Lower leg skin (tissue), 4 donors: Measurements from ENCODE around the gene AGPAT2. TPM values are rescaled to one million over a fixed set of nuclear protein-coding genes. Genes with fewer than 3 reads are reported as not detected.

Source experiments
- DNase-seq, 2 donors: peaks; one replicate each; pipeline ENCODE4 v3.0.0-alpha.2; 2019; ENCODE audit warnings: low spot score in 2 of 2
- H3K4me3 ChIP-seq: fragments of 200-600 bp; sonication (generic); 2 replicates; pipeline ENCODE4 v1.5.1; 2017; ENCODE audit warnings: mild to moderate bottlenecking, low read depth; ENCODE audit not compliant: poor library complexity, severe bottlenecking
- POLR2A ChIP-seq, 2 donors: fragments of 450-650 bp; IDR thresholded peaks; one replicate each; pipeline ENCODE4 v1.6.1; 2016 to 2017; ENCODE audit warnings: antibody characterized with exemption in 2 of 2, mild to moderate bottlenecking in 1 of 2, moderate library complexity in 1 of 2
- WGBS, 2 donors: methylation state at CpG; one replicate each; pipeline ENCODE4 v1.1.5; 2018; 5-methylcytosine and 5-hydroxymethylcytosine counted together
- intact Hi-C: fragments of 100-400 bp; cut with DNase I; formaldehyde crosslinking; loops from one replicate; pipeline ENCODE4 v1.15.0; 2023; ENCODE audit warnings: low total_unique reads
- total RNA-seq, 4 donors: library from RNA; depleted of rRNA; stranded (reverse); fragments of >200 nt; gene quantifications; one replicate each; pipeline ENCODE4 v1.1.0, GENCODE V29; 2016
- TF ChIP-seq, protein P1 (sequence below), 3 donors: fragments of 450-650 bp; IDR thresholded peaks; one replicate each; pipeline ENCODE4 v1.5.1; 2016; ENCODE audit warnings: antibody characterized with exemption in 3 of 3, mild to moderate bottlenecking in 3 of 3, moderate library complexity in 2 of 3

The AGPAT2 gene
- total RNA-seq, 4 donors from 2014 or later, result 52.4 to 77.7 (median 63.5) TPM

GRCh38 chr9:136627703-136628102, 59.6 kb downstream of the AGPAT2 start:
- no peak overlapping the region for H3K4me3 ChIP-seq
- intact Hi-C loops, result loop anchor here (5.0 kb wide), 1 partner anchor 85 kb away; no protein-coding TSS in a partner anchor
- DNase-seq, result no peak
- WGBS, 2 donors, result 60 to 68% methylated on average over 14 to 17 of the region's 17 CpGs
- TF ChIP-seq, protein P1, sequence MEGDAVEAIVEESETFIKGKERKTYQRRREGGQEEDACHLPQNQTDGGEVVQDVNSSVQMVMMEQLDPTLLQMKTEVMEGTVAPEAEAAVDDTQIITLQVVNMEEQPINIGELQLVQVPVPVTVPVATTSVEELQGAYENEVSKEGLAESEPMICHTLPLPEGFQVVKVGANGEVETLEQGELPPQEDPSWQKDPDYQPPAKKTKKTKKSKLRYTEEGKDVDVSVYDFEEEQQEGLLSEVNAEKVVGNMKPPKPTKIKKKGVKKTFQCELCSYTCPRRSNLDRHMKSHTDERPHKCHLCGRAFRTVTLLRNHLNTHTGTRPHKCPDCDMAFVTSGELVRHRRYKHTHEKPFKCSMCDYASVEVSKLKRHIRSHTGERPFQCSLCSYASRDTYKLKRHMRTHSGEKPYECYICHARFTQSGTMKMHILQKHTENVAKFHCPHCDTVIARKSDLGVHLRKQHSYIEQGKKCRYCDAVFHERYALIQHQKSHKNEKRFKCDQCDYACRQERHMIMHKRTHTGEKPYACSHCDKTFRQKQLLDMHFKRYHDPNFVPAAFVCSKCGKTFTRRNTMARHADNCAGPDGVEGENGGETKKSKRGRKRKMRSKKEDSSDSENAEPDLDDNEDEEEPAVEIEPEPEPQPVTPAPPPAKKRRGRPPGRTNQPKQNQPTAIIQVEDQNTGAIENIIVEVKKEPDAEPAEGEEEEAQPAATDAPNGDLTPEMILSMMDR (IDR thresholded peaks at IDR 0.05), result no peak
- no peak for TF ChIP-seq POLR2A (IDR thresholded peaks at IDR 0.05)

- no peak for DNase-seq
- no peak overlapping the region for H3K4me3 ChIP-seq
- 49 to 57% methylated on average over 19 to 24 of the region's 25 CpGs for WGBS, 2 donors
- no peak for TF ChIP-seq POLR2A (IDR thresholded peaks at IDR 0.05)
- TF ChIP-seq, protein P1 (IDR thresholded peaks at IDR 0.05), result no peak
- intact Hi-C loops, result loop anchor here (5.0 kb wide), 1 partner anchor 85 kb away; no protein-coding TSS in a partner anchor
Measured at GRCh38 chr9:136626740-136627642, 60.3 kb downstream of the AGPAT2 start.

GRCh38 chr9:136626066-136626725, 61.1 kb downstream of the AGPAT2 start:
- WGBS, 2 donors, result 60 to 75% methylated on average over 14 to 24 of the region's 30 CpGs
- intact Hi-C loops, result loop anchor here (5.0 kb wide), 1 partner anchor 84 kb away; no protein-coding TSS in a partner anchor
- TF ChIP-seq, protein P1 (IDR thresholded peaks at IDR 0.05), result no peak
- no peak for TF ChIP-seq POLR2A (IDR thresholded peaks at IDR 0.05)
- H3K4me3 ChIP-seq, result no peak overlapping the region
- DNase-seq, result no peak

GRCh38 chr9:136625101-136626065, 61.9 kb downstream of the AGPAT2 start:
- H3K4me3 ChIP-seq, result no peak overlapping the region
- intact Hi-C loops, result loop anchor here (5.0 kb wide), 1 partner anchor 83 kb away; no protein-coding TSS in a partner anchor
- DNase-seq, result peak in 1 of 2 donors; percentile 95
- TF ChIP-seq, protein P1 (IDR thresholded peaks at IDR 0.05), result no peak
- TF ChIP-seq POLR2A (IDR thresholded peaks at IDR 0.05), result no peak
- WGBS, 2 donors, result 17% methylated on average over 13 to 19 of the region's 19 CpGs
